Thyroid gland (tissue), 4 donors: ENCODE results near the gene PCYT2.

Experiments used
- POLR2A ChIP-seq, 2 donors: fragments of 450-650 bp; IDR thresholded peaks; one replicate each; pipeline ENCODE4 v1.6.1; 2017; ENCODE audit warnings: antibody characterized with exemption in 2 of 2, mild to moderate bottlenecking in 2 of 2, moderate library complexity in 1 of 2
- TF ChIP-seq, protein P1 (sequence below), 6 experiments: fragments of 200-600 bp in 3 of 6; fragments of 450-650 bp in 3 of 6; sonication (generic) in 3 of 6; IDR thresholded peaks; one replicate each; pipeline ENCODE4 v1.5.1; 2016 to 2019; ENCODE audit warnings: antibody characterized with exemption in 6 of 6, mild to moderate bottlenecking in 2 of 6, inconsistent platforms in 1 of 6, moderate library complexity in 1 of 6

DNA sequence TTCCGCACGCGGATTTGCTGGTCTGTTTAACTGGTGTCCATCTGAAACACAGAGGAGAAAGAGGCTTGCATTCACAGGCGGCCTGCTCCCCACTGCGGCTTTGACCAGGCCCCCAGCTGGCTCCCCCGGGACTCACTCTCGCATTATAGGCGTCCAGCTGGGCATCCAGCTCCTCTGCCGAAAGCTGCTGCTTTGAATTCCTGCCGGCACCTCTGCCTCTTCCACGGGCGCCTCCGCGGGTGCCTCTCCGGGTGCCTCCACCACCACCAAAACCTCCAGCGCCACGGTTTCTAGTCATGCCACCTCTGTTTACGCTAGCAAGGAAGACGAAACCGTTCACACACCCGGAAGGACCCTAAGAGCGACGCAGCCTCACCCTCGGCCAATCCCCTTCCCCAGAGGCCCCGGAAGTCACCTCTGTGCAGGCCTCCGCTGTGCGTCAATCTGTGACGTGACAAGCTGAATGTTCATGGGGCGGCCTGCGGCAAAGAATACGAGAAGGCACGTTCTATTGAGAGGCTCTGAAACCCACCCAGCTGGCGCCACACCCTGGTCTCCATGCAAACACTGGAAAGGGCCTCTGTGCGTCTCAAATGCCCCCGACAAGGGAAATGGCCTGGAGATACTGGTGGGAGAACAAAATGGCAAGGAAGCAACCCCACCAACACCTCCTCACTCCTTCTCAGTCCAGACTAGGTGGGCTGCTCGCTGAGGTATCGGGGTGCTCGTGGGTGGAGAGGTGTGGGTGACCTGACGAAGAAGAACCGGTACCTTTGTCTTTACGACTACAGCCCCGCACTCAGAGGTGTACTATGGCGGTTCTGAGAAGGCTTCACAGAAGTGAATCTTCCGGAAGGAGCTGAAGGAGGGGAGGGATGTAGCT lies 22.9 kb downstream of the PCYT2 start:
- TF ChIP-seq, protein P1, sequence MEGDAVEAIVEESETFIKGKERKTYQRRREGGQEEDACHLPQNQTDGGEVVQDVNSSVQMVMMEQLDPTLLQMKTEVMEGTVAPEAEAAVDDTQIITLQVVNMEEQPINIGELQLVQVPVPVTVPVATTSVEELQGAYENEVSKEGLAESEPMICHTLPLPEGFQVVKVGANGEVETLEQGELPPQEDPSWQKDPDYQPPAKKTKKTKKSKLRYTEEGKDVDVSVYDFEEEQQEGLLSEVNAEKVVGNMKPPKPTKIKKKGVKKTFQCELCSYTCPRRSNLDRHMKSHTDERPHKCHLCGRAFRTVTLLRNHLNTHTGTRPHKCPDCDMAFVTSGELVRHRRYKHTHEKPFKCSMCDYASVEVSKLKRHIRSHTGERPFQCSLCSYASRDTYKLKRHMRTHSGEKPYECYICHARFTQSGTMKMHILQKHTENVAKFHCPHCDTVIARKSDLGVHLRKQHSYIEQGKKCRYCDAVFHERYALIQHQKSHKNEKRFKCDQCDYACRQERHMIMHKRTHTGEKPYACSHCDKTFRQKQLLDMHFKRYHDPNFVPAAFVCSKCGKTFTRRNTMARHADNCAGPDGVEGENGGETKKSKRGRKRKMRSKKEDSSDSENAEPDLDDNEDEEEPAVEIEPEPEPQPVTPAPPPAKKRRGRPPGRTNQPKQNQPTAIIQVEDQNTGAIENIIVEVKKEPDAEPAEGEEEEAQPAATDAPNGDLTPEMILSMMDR (IDR thresholded peaks at IDR 0.05) = no peak
- no peak for TF ChIP-seq POLR2A (IDR thresholded peaks at IDR 0.05)
